Prostate gland (tissue), 2 donors: ENCODE results near the gene FNDC3B. TPM values are rescaled to one million over a fixed set of nuclear protein-coding genes. Genes with fewer than 3 reads are reported as not detected.

Experiments used
- DNase-seq: peaks from one replicate; pipeline ENCODE4 v3.0.0-alpha.2; 2019; ENCODE audit warnings: low spot score
- H3K27ac ChIP-seq, 2 donors: fragments of 200-600 bp; sonication (generic); 2 replicates each; pipeline ENCODE4 v1.5.1; 2017 to 2019
- H3K27me3 ChIP-seq: fragments of 200-600 bp; sonication (generic); replicated peaks from 2 replicates; pipeline ENCODE4 v1.5.1; 2019; ENCODE audit not compliant: insufficient read depth
- H3K36me3 ChIP-seq, 2 donors: fragments of 200-600 bp; sonication (generic); 1 replicate in 1 of 2; 2 replicates in 1 of 2; pipeline versions ENCODE4 v1.5.1 to v1.8.1; 2017 to 2019
- H3K4me1 ChIP-seq: fragments of 200-600 bp; sonication (generic); replicated peaks from 2 replicates; pipeline ENCODE4 v1.5.1; 2019
- H3K4me3 ChIP-seq, 2 donors: fragments of 200-600 bp; sonication (generic); 2 replicates each; pipeline ENCODE4 v1.5.1; 2017 to 2019
- H3K9me3 ChIP-seq: fragments of 200-600 bp; sonication (generic); 2 replicates; pipeline ENCODE4 v1.5.1; 2017
- CTCF ChIP-seq, 4 experiments: fragments of 200-600 bp in 2 of 4; fragments of 450-650 bp in 2 of 4; sonication (generic) in 2 of 4; IDR thresholded peaks; 1 replicate in 3 of 4; 2 replicates in 1 of 4; pipeline ENCODE4 v1.5.1; 2016 to 2019; ENCODE audit warnings: antibody characterized with exemption in 4 of 4, mild to moderate bottlenecking in 2 of 4, moderate library complexity in 2 of 4
- POLR2A ChIP-seq: fragments of 450-650 bp; IDR thresholded peaks from one replicate; pipeline ENCODE4 v1.6.1; 2016; ENCODE audit warnings: antibody characterized with exemption, mild to moderate bottlenecking
- POLR2AphosphoS5 ChIP-seq: sonication (generic); formaldehyde crosslinking; IDR thresholded peaks from one replicate; pipeline ENCODE4 v1.6.1; 2017; ENCODE audit warnings: antibody characterized with exemption
- WGBS: methylation state at CpG from one replicate; pipeline ENCODE4 v1.1.5; 2018; 5-methylcytosine and 5-hydroxymethylcytosine counted together
- intact Hi-C: fragments of 100-400 bp; cut with DNase I; formaldehyde crosslinking; loops from one replicate; pipeline ENCODE4 v1.14.2; 2022
- total RNA-seq, 2 donors: library from RNA; depleted of rRNA; stranded (reverse); fragments of >200 nt; gene quantifications; one replicate each; pipeline ENCODE4 v1.1.0, GENCODE V29; 2016

FNDC3B gene
- total RNA-seq, 2 donors from 2014 or later = 35.9 to 62.4 TPM

- intact Hi-C loops = loop anchor here (10.0 kb wide), 1 partner anchor 208 kb away; no protein-coding TSS in a partner anchor
- Histone ChIP-seq H3K9me3 (no peaks in the 10 kb centered on the region), H3K27me3 (no peaks in the 10 kb centered on the region), H3K27ac (no peak overlapping the region), H3K4me3 (no peak overlapping the region), H3K4me1 (no peaks in the 10 kb centered on the region), H3K36me3 (no peaks in the 10 kb centered on the region)
- DNase-seq = no peak
- TF ChIP-seq CTCF (IDR thresholded peaks at IDR 0.05) (no peak), POLR2A (no peak), POLR2AphosphoS5 (no peak)
- 80% methylated on average over 4 of the region's 4 CpGs for WGBS
Observed at GRCh38 chr3:172046268-172046915, 7.0 kb downstream of the FNDC3B start.

- intact Hi-C loops = loop anchor here (10.0 kb wide), 1 partner anchor 207 kb away; no protein-coding TSS in a partner anchor
- no peaks in the 10 kb centered on the region for H3K9me3 ChIP-seq
- no peaks in the 10 kb centered on the region for H3K27me3 ChIP-seq
- no peaks in the 10 kb centered on the region for H3K36me3 ChIP-seq
- no peak overlapping the region for H3K27ac ChIP-seq
- no peak for DNase-seq
- TF ChIP-seq POLR2AphosphoS5 (no peak), POLR2A (no peak), CTCF (IDR thresholded peaks at IDR 0.05) (no peak)
- H3K4me1 ChIP-seq = no peaks in the 10 kb centered on the region
- no peak overlapping the region for H3K4me3 ChIP-seq
Observed at GRCh38 chr3:172047567-172048115, 8.3 kb downstream of the FNDC3B start.

GRCh38 chr3:172048599-172048998, 9.2 kb downstream of the FNDC3B start:
- no peak overlapping the region for H3K27ac ChIP-seq
- no peak for TF ChIP-seq POLR2AphosphoS5
- TF ChIP-seq CTCF (IDR thresholded peaks at IDR 0.05) = no peak
- H3K4me3 ChIP-seq = no peak overlapping the region
- H3K27me3 ChIP-seq = no peaks in the 10 kb centered on the region
- no peak for DNase-seq
- 96% methylated on average over 2 of the region's 2 CpGs for WGBS
- intact Hi-C loops = loop anchor here (10.0 kb wide), 1 partner anchor 206 kb away; no protein-coding TSS in a partner anchor
- H3K9me3 ChIP-seq = no peaks in the 10 kb centered on the region
- no peaks in the 10 kb centered on the region for H3K4me1 ChIP-seq
- H3K36me3 ChIP-seq = no peaks in the 10 kb centered on the region

- no peak overlapping the region for H3K4me3 ChIP-seq
- no peak for DNase-seq
- H3K4me1 ChIP-seq = no peaks in the 10 kb centered on the region
- H3K9me3 ChIP-seq = no peaks in the 10 kb centered on the region
- 85% methylated on average over 3 of the region's 3 CpGs for WGBS
- no peaks in the 10 kb centered on the region for H3K27me3 ChIP-seq
- H3K36me3 ChIP-seq = no peaks in the 10 kb centered on the region
- TF ChIP-seq POLR2AphosphoS5 (no peak), POLR2A (no peak), CTCF (IDR thresholded peaks at IDR 0.05) (no peak)
- intact Hi-C loops = no loop called here
- no peak overlapping the region for H3K27ac ChIP-seq
Observed at GRCh38 chr3:172051310-172051956, 12.1 kb downstream of the FNDC3B start.
